HL-60/S4 treated with retinoic acid at 250 ng/mL for 4 days and 3 days (cell line): Measurements from ENCODE around the gene LRRC42.
"Not testable (repeated sequence)": the region's sequence is repeated elsewhere in the genome, so short reads cannot be mapped to it uniquely, and the experiment has no call there.

Source experiments
- in situ Hi-C: fragments of 300-500 bp; cut with MboI; formaldehyde crosslinking; loops from 2 replicates; pipeline ENCODE4 v1.7.0; 2022; ENCODE audit warnings: low sequenced_read_pairs

LRRC42 gene

DNA sequence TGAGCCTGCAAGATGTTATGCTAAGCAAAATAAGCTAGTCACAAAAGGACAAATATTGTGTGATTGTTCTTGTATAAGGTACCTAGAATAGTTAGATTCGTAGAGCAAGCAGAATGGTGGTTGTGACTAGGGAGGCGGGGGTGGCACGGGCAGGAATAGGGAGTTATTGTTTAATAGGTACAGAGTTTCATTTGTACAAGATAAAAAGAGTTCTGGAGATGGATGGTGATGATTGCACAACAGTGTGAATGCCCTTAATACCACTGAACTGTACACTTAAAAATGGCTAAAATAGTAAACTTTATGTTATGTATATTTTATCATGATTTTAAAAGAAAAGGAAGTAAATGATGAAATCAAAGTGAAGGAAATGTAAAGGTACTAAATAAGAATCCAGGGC, 20.6 kb downstream of the LRRC42 start:
- in situ Hi-C loops, result loop anchor here (10.0 kb wide), 1 partner anchor 102 kb away; no protein-coding TSS in a partner anchor

DNA sequence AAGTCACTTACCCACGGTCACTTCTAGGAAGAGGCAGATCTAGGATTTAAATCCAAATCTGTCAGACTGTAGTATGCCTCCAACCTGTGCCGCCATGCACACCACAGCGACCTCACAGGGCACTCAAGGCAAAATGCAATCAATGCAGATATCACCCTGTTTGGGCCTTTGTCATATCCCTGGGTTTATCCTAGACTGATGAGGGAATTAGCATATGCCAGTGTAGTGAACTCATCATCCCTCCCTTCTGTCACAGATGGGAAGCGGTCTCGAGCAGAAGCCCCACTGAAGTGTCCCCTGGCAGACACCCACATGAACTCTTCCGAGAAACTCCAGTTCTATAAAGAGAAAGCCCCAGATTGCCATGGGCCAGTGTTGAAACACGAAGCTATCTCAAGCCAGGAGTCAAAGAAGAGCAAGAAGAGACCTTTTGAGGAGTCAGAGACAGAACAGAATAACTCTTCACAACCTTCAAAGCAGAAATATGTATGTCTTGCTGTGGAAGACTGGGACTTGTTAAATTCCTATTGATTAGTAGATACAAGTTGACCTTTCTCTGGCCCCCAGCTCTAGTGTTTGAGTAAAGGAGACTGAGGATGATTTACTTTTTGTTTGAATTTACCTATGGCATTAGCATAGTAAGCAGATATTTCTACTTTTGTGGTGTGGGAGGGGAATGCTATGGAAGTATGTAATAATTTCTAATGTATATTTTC, 21.4 kb downstream of the LRRC42 start:
- in situ Hi-C loops, result loop anchor here (10.0 kb wide), 1 partner anchor 103 kb away; no protein-coding TSS in a partner anchor

DNA sequence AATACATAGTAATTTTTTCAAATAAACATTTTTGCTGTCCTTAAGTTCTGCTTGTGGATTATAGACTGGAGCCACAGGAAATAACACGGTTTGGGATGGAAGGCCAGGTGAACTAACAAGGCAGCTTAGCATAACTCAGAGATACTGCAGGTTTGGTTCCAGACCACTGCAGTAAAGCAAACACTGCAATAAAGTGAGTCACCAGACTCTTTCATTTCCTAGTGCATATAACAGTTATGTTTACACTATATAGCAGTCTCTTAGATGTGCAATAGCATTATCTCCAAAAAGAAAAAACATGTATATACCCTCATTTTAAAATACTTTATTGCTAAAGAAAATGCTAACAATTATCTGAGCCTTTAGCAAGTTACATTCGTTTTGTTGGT, 22.0 kb downstream of the LRRC42 start:
- in situ Hi-C loops, result loop anchor here (10.0 kb wide), 1 partner anchor 103 kb away; no protein-coding TSS in a partner anchor

DNA sequence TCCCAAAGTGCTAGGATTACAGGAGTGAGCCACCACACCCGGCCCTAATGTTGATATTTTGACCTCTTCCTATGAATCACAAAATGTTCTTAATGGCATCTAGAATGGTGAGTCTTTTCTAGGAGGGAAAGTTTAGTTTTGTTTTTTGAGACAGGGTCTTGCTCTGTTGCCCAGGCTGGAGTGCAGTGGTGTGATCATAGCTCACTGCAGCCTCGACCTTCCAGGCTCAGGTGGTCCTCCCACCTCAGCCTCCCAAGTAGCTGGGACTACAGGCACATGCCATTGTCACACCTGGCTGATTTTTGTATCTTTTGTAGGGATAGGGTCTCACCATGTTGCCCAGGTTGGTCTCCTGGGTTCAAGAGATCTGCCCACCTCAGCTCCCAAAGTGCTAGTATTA, 23.2 kb downstream of the LRRC42 start:
- in situ Hi-C loops, result loop anchor here (10.0 kb wide), 1 partner anchor 105 kb away; no protein-coding TSS in a partner anchor

DNA sequence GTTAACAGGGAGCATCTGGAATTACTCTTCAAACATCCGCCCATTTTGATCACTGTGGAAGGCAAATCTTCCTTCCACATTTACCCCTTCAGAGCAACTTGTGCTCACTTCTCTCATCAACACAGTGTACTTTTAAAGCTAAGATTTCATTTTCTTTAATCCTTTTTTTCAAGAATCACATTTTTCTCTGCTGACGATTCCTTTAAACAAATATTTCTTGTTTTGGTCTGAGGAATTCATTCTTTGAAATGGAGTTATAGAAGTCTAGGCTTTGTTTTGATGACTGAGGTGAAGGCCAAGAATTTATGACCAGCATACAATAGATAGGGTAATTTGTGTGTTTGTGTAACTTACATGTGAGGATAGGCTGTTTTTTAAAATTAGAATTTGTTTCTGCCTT, 25.6 kb downstream of the LRRC42 start:
- in situ Hi-C loops, result no loop called here

DNA sequence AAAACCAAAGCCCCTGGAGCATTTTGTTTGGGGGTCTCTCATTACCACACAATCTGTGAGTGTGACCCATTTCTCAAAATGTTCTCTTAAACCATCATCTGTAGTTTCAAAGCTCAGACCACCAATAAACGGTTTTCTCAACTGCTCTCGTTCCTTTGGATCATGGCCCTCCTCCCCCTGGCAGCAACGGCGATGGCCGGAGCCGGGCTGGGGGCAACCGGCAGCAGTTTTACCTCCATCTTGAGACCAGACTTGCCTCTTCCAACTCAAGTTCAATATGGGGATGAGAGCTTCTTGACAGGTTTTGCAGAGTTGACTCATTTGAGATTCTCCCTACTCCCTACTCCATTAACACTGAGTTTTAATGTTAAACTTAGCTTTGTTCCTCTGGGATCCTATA, 29.7 kb downstream of the LRRC42 start:
- in situ Hi-C loops, result no loop called here

DNA sequence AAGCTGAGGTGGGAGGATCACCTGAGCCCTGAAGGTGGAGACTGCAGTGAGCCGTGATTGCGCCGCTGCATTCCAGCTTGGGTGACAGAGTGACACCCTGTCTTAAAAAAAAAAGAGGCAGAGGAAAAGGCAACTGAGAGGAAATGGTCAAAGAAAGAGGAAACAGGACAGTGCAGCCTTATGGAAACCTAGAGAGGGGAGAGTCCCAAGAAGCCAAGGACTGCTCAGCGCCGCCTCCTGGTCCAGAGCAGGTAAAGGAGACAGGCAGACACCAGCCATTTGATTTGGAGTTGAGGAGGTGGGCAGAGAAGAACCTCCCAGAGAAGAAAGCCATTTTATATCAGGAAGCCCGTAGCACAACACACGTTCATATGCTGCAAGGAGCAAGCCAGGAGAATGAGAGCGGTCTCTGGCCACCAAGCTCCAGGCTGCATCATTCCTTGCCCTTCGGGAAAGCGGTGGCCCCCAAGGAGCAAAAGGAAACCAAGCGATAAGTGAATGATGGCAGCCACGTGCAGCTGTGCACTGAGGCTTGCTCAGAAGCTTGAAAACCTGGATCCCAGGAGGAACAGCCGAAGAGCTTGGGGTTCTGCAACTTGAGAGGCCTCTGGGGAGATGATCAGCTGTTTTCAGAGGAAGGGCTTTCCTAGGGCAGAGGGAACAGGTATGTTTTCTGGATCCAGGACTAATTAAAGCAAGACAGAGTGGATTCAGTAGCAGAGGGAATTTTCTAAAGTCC, 33.7 kb downstream of the LRRC42 start:
- in situ Hi-C loops, result no loop called here

DNA sequence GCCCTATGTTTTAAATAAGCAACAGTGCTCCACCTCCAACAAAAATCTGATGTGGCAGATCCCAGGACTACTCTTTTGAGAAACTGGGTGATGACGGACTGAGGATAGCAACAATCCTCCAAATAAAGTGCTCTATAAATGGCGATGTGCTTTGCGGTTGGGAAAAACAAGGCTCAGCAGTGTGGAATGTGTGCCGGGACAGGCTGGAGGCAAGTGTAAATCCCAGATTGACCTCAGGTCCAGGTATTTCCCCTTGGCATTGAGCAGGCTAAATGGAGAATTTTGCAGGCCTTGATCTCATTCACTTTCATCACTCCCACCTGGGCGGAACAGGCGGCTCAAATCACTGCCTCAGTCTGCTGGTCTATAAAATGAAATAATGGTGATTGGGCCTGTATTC, 35.1 kb downstream of the LRRC42 start:
- in situ Hi-C loops, result no loop called here

DNA sequence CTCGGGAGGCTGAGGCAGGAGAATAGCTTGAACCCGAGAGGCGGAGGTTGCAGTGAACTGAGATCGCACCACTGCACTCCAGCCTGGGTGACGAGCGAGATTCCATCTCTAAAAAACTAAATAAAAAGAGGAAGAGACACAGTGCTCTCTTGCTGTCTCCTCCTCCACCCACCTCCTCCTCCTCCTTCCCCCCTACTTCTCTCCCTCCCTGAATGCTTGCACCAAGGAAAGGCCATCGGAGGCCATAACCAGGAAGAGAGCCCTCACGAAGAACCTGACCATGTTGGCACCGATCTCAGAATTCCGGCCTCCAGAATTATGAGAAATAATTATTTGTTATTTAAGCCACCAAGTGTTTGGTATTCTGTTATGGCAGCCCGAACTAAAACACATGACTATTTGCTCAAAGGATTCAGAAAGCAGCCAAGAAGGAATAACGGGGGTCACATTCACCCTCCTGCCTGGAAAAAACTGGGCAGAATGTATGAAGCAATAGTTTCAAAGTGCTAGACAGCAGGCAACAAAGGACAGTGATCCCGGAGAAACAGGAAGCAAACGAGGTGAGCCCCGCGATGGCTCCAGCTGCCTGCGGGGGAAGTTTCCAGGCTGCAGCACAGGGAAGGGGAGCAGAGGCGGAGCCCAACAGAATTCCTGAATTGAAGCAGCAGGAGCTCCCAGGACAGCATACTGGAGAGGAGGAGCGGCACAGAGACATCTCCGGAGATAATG, 36.0 kb downstream of the LRRC42 start:
- in situ Hi-C loops, result no loop called here

DNA sequence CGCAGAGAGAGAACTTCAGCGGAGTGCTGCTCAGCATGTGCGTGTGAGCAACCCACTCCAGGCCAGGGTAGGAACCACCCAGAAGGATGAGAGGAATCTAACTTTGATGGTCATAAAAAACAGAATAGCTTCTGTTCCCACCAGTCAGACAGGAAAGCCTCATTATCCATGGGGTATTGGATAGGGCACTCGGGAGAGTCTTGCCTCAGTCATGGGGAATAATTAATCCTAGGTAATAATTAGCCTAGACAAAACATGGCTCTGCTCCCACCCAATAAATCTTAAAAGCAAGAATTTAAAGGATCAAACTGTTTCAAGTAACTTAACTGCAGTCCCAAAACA, 36.6 kb downstream of the LRRC42 start:
- in situ Hi-C loops, result no loop called here

DNA sequence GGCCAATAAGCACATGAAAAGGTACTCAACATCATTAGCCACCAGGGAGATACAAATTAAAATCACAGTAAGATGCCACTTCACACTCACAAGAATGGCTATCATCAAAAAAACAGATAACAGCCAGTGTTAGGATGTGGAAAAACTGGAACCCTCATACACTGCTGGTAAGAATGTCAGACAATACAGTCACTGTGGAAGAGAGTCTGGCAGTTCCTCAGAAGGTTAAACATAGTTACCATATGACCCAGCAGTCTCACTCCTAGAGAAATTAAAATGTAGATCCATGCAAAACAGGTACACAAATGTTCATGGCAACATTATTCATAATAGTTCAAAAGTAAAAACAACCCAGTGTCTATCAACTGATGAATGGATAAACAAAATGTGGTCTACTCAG, 38.6 kb downstream of the LRRC42 start:
- in situ Hi-C loops, result no loop called here

DNA sequence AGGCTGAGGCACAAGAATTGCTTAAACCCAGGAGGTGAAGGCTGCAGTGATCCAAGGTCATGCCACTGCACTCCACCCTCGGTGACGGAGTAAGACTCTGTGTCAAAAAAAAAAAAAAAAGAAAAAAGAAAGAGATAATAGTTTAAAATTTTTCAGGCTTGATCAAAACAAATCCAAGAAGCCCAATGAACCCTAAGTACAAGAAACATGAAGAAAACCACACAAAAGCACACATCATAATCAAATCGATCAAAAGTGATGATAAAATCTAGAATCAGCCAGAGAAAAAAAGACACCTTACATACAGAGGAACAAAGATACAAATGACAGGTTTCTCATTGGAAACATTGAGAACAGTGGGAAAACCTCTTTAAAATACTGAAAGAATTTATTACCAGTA, 40.3 kb downstream of the LRRC42 start:
- in situ Hi-C loops, result no loop called here

DNA sequence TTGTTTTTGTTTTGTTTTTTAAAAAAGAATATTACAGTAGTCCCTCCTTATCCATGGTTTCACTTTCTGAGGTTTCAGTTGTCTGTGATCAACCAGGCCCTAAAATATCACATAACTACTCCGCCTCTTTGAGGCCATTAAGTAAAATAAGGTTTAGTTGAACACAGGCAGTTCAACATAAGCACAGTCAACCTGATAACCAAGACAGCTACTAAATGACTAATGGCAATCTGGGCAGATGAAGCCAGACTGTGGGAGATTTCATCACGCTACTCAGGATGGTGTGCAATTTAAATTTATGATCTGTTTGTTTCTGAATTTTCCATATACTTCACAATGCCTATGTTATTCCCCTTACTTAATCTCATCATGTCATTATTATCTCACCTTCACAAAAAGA, 41.7 kb downstream of the LRRC42 start:
- in situ Hi-C loops, result no loop called here

DNA sequence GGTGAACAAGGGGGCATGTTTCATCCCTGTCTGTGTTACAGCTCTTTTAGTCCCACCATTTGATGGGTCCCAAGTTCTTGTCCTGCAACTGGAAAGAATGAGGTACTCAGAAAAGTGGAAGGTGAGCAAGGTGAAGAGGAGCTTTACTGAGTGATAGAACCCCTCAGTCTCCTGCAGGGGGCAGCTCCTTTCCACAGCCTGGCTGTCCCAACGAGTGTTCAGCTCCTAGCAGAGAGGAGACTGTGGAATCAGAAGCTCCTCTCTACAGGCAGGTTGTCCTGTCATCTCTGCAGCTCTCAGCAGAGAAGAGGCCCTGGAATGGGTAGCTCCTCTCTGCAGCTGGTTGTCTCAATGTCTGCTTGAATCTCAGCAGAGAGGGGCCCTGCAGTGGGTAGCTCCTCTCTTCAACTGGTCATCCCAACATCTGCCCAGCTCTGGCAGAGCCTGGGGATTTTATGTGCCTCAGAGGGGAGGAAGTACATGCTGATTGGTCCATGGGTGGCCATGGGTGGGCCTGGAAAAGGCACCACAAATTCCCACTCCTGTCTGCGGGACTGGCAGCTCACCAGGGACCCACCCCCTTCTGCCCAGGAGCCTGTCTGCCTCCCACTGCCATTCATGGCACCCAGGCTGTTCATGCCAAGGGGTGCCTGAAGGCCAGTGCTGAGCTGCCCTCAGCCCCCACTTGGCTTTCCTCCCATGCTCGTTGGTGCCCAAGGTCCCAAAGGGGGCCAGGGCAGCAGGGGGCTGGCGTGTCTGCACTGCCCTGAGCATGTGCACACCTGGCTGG, 46.1 kb downstream of the LRRC42 start:
- in situ Hi-C loops, result no loop called here

DNA sequence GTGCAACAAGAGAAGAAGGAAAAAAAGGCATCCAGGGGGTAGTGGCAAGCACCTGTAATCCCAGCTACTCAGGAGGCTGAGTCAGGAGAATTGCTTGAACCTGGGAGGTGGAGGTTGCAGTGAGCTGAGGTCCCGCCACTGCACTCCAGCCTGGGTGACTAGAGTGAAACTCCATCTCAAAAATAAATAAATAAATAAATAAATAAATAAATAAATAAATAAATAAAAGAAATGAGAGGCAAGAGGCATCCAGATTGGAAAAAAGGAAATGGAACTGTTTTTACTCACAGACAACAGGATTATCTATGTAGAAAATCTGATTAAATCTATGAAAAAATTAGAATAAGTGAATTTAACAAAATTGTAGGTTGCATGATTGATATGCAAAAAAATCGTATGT, 48.4 kb downstream of the LRRC42 start:
- in situ Hi-C loops, result not testable (repeated sequence)

DNA sequence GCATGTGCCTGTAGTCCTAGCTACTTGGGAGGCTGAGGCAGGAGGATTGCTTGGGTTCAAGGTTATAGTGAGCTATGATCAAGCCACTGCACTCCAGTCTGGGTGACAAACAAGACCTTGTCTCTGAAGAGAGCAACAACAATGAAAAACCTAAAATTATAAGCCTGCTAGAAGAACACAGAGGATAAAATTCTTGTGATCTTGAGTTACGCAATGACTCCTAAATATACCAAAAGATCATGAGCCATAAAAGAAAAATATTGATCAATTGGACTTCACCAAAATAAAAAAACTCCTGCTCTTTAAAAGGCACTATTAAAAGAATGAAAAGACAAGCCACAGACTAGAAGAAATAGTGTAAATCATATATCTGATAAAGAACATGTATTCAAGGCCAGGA, 49.5 kb downstream of the LRRC42 start:
- in situ Hi-C loops, result no loop called here

DNA sequence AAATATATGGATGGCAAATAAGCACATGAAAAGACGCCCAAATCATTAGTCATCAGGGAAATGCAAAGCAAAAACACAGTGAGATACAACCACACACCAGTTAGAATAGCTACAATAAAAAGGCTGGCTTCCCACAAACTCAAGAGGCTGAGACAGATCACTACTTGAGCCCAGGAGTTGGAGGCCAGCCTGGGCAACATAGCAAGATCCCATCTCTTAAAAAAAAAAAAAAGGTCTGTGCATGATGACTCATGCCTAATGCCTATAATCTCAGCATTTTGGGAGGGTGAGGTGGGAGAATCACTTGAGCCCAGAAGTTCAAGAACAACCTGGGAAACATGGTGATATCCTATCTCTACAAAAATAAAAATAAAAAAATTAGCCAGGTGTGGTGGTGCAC, 52.1 kb downstream of the LRRC42 start:
- in situ Hi-C loops, result no loop called here

DNA sequence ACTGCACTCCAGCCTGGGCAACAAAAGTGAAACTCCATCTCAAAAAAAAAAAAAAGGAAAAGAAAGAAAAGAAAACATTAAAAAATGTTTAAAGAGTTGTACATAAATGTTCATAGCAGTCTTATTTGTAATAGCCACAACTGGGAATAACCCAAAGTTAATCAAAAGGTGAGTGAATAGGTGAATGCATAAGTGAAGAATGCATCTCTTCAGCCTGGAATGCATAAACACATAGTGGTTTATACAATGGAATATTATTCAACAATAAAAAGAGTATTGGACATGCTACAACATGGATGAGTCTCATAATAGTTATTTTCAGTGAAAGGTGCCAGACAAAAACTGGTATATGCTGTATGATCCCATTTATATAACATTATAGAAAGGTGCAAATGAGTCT, 53.8 kb downstream of the LRRC42 start:
- in situ Hi-C loops, result no loop called here

DNA sequence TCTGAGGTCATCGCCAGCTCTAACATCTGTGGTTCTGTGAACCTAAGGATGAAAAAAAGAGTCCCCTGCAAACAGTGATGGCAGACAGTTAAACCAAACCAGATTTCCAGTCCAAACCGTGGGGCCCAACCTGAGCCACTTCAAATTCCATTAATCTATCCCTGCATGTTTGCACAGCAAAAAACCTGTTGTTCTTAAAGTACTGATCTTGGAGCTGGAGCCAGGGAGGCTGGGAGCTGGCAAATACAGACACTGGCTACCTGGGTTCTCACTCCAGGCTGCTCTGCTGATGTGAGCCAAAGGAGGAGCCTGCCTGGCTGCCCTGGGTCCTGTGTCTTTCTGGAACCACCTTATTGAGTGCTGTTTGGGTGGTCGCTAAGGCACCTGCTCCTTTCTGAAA, 55.4 kb downstream of the LRRC42 start:
- in situ Hi-C loops, result no loop called here

DNA sequence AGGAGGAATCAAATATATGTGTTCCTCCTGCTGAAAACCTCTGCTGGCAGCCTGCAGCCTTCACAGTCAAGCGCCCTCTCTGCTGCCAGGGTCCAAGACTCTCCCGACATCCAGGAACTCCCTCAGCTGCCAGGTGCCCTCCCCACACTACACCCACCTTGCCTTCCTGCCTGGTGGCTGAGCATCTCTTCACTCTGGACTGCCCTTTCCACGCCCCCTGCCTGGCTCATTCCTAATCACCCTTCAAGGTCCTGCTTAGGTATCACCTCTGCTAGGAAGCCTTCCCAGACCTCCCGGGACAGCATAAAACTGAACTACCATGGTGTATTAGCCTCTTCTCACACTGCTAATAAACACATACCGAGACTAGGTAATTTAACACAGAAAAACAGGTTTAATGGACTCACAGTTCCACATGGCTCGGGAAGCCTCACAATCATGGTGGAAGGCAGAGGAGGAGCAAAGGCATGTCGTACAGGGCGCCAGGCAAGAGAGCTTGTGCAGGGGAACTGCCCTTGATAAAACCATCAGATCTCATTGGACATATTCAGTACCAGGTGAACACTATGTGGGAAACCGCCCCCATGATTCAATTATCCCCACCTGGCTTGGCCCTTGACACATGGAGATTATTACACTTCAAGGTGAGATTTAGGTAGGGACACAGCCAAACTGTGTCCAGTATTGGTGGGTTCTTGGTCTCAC, 56.5 kb downstream of the LRRC42 start:
- in situ Hi-C loops, result no loop called here
